Retinal pigment epithelial cell (primary cell): ENCODE measurements around the gene BMP8A.

Experiments used
- DNase-seq: peaks from one replicate; pipeline ENCODE4 v3.0.0-alpha.2; 2010; ENCODE audit warnings: low read depth
- H3K4me3 ChIP-seq: 2 replicates; pipeline ENCODE4 v1.5.1; 2011; ENCODE audit warnings: mild to moderate bottlenecking, low read length, control low read depth, moderate library complexity
- CTCF ChIP-seq: conservative IDR thresholded peaks from 2 replicates; pipeline ENCODE4 v1.5.1; 2011; ENCODE audit warnings: low read depth, low read length, control low read depth, inconsistent platforms

BMP8A gene

DNA sequence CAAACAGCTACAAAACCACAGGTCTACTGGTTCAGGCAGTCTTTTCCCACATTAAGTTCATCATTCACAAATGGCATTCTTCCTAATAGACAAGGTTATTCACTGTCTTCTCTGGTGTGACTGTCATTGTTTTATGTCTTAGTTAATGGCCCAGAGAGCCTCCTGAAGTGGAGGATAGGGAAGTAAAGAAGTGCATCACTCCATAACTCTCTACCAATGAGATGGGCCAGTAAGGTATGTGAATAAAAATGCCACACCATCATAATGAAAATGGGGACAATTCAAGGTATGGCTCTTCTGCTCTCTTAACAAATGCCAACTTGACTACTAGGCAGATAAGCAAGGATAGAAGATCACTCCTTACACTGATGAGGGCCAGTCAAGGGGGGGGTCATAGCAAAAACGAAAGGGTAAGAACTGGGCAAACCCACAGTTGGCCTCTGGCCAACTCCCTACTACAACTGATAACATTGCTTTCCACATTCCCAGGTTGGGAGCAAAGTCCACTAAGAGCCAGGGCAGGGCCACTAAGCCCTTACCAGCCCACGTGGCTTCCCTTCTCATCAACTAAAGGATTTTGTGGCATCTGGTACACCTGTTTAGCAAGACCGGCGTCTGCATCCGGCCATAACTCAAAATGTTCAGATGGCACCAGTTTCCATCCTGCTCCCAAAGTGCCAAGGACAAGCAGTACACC lies 75.2 kb downstream of the BMP8A start:
- DNase-seq = no peak
- no peak for TF ChIP-seq CTCF
- H3K4me3 ChIP-seq = no peak overlapping the region

- no peak overlapping the region for H3K4me3 ChIP-seq
- TF ChIP-seq CTCF = no peak
- DNase-seq = no peak
Measured at GRCh38 chr1:39567302-39567701, 75.9 kb downstream of the BMP8A start.

DNA sequence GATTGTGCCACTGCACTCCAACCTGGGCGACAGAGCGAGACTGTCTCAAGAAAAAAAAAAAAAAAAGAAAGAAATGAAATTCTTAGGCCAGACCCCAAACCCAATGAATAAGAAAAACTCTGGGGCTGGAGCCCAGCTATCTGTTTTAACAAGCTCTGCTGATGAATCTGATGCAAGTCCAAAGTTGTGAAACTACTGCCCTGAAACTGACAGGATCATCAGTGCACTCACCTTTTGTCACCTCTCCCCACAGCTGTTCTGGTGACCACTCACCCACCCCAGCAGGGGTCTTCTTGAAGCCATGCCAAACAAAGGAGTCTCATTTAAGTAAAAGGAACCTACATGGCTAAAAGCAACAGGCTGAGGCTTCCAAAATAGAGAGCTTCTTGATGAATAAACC lies 76.8 kb downstream of the BMP8A start:
- H3K4me3 ChIP-seq = no peak overlapping the region
- no peak for DNase-seq
- no peak for TF ChIP-seq CTCF

DNA sequence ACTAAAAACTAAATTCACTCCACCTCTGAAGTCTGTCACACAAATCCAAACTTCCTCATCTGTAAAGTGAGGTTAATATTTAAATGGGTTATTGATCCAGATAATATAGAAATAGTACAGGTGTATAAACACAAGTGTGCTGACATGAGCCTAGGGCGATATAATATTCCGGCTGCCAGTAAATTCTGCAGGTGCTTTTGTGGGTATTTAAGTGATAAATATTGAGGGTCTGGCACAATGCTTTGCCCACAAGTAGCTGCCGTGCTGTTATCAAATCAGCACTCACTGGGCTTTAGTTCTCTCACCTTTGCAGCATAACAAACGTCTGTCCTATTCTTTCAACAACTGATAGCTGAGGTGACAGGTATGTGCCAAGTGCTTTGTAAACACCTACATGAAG lies 77.6 kb downstream of the BMP8A start:
- no peak overlapping the region for H3K4me3 ChIP-seq
- DNase-seq = no peak
- TF ChIP-seq CTCF = no peak

- no peak overlapping the region for H3K4me3 ChIP-seq
- no peak for TF ChIP-seq CTCF
- DNase-seq = no peak
Measured at GRCh38 chr1:39570477-39571177, 79.2 kb downstream of the BMP8A start.

DNA sequence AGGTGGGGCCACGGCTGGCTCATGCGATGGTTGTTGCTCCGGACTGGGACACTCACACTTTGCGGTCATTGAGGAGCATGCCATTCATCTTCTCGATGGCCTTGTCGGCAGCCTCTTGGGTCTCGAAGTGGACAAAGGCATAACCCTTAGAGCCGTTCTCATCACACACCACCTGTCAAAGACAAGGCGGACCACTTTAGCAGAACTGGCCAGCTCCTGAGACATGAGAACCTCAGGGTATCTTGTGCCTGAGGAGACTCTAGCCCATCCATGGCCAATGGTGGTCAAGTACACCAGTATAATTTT lies 79.7 kb downstream of the BMP8A start:
- no peak for TF ChIP-seq CTCF
- no peak overlapping the region for H3K4me3 ChIP-seq
- no peak for DNase-seq

GRCh38 chr1:39572379-39573096 lies 81.1 kb downstream of the BMP8A start:
- no peak for DNase-seq
- TF ChIP-seq CTCF = no peak
- H3K4me3 ChIP-seq = peak overlapping the region; percentile 89
